ENCODE measurements around the gene MRPL48.
A peak's percentile ranks its signal among the peaks of the same experiment; 100 is the strongest.
"Not testable (repeated sequence)": the region's sequence is repeated elsewhere in the genome, so short reads cannot be mapped to it uniquely, and the experiment has no call there.

MRPL48 gene

DNA sequence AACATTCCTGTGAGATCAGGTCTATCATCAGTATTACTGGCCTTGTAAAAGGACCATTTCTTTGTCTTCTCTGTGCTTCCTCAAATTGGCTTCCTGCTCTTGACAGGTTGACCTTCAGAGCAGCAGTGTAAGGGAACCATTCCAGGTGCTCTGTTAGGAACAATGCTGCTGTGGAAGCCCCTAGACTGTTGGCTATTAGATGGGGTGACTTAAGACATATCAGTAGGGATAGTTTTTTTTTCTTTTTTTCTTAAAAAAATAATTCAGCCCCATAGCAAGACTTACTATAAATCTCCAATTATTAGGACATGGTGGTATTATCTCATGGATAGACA lies 51.4 kb downstream of the MRPL48 start:
- DNase-seq (ENCODE audit: low spot score), result no peak

GRCh38 chr11:73851046-73851764 lies 63.5 kb downstream of the MRPL48 start:
- DNase-seq (ENCODE audit: low spot score), result no peak

- no peak for DNase-seq (ENCODE audit: low spot score)
Measured at GRCh38 chr11:73852049-73852448, 64.4 kb downstream of the MRPL48 start.

GRCh38 chr11:73854680-73855079 lies 67.0 kb downstream of the MRPL48 start:
- peak; percentile 20 for DNase-seq (ENCODE audit: low spot score)

DNA sequence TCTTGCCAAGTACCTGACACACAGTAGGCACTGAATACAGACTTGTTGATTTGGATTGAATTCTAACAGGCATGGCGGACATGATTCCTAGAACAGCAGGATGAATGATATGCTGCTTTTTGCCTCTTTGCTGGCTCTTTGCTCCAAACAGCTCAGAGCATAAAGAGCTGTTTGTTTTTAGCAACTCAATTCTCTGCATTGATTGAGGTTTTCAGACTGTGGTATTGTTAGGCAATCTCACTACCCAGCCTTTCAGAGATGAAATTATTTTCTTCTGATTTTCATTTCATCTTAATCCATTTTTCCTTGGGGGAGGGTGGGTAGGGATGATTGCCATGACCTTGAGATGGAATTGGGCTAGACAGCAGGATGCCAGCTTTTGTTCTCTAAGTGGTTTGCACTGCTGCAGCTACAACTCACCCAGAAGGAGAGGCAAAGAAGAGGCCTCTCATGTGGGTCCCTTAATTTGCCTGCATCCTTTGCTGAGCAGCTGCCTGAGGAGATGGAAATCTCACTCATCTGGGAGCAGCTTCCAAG lies 68.4 kb downstream of the MRPL48 start:
- DNase-seq (ENCODE audit: low spot score), result no peak

- DNase-seq (ENCODE audit: low spot score), result no peak
Measured at GRCh38 chr11:73859671-73860070, 72.0 kb downstream of the MRPL48 start.

DNA sequence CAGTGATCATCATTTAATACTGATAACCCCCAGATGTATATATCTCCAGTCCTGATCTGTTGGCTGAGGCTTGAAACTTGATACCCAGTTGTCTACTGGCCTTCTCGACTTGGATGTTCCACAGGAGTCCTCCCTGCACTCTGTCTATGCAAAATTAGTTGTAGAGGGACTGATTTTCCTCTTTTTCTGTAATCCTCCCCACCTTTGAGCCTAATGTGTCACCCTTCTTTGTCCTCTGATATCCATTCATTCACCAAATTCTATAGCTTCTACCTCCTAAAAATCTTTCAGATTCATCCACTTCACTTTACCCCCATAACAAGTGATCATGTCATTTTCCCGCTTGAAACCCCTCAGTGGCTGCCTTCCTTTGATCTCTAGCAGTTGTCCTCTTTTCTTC lies 72.5 kb downstream of the MRPL48 start:
- no peak for DNase-seq (ENCODE audit: low spot score)

DNA sequence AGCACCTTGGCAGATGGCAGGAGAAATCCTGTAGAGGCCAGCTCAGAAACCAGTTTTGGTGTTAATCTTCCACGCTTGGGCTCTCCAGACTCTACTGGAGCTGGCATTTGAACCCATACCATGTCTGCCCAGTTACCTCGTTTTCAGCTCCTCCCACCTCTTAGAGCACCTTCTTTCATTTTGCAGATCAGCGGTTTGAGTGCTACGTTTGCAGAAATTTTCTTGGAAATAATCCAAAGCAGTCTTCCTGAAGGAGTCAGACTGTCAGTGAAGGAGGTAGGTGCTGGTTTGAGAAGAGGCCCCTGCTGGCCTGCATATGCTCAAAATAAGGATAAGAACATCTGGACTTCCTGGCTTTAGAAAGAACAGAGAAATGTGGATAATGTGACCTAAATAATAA lies 75.3 kb downstream of the MRPL48 start:
- DNase-seq (ENCODE audit: low spot score), result no peak

GRCh38 chr11:73866095-73866579 lies 78.5 kb downstream of the MRPL48 start:
- DNase-seq (ENCODE audit: low spot score), result peak; percentile 16

DNA sequence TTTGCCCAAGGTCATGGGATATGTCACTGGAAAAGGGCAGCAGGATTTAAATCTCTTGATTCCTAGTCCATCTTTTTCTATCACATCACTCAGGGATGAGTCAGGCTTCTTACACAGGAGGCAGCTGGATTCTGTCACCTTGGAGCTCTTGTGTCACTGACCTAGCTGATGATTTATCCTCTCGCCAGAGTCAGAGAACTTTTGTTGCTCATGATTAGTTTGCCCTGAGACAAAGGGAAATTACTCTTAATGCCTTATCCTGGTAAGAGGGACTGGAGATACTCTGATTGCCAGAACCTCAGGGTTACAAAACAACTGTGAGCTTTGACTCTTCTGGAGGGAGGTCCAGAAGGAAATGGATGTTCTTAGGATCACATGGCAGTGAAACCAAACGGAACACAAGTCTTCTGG lies 78.9 kb downstream of the MRPL48 start:
- peak; percentile 71 for DNase-seq (ENCODE audit: low spot score)

GRCh38 chr11:73869332-73869949 lies 81.8 kb downstream of the MRPL48 start:
- DNase-seq (ENCODE audit: low spot score), result no peak

DNA sequence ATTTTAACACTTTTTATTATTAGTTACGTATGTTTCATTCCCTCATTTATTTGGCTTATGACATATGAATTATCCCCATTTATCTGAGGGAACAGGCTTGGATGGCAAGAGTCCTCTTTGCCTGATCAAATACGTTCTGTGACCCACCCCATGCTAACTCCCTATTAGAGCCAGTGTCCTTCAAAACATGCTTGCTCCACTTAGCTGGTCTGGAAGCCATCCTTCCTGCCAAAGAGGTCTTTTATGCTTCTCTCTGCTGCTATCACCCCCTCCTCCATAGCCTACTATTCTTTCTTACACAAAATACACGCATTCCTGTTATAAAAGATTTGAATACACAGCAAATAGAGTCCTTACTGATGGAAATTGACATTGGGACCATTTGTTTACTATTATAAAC lies 82.6 kb downstream of the MRPL48 start:
- DNase-seq (ENCODE audit: low spot score), result no peak

- DNase-seq (ENCODE audit: low spot score), result no peak
Measured at GRCh38 chr11:73872749-73873357, 85.2 kb downstream of the MRPL48 start.

- DNase-seq (ENCODE audit: low spot score), result no peak
Measured at GRCh38 chr11:73875380-73875779, 87.7 kb downstream of the MRPL48 start.

- no peak for DNase-seq (ENCODE audit: low spot score)
Measured at GRCh38 chr11:73875840-73876239, 88.2 kb downstream of the MRPL48 start.

DNA sequence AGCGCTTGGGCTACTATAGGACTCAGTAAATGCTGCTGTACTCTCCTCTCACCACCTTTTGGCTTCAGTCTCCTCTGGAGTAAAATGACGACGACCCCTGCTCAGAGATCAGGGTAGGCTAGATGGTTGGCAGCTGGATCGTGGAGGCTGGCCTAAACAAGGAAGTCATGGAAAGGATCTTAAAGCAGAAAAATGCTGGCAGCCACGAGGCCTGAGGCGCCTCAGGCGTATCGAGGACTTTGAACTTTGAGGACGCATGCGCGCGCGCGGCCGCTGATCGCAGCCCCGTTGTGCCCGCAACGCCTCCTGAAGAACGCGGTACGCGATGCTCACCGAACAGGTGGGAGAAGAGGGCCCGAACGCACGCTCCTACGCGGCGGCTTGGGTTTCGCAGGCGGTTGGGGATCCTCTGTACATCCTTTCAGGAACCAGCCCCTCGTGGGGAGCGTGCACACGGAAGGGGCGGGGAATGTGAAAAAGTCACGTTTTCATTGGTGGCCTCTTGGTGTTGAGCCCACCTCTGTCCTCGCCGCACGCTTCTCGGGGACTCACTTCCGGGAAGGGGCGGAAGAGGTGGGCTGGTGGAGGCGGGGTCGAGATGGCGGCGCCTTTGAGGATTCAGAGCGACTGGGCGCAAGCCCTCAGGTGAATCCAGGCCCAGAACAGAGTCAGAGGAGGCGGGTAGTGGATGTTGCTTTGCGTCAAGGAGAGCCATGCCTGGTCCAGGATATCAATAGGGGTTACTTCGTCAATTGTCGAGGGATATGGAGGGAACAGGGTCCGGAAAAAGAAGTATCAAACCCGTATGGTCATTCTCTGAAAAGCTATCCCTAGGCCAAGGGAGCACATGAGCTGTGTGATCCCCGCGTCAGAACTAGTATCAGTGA lies 89.0 kb downstream of the MRPL48 start, which contains the start of the genes COA4 and PAAF1:
Gene COA4 (minus strand): TSS at position 423 of the 887 bp plus-strand sequence. CDS start 3,468 bp downstream, outside the sequence.
Gene PAAF1 (plus strand): TSS at position 576 of the 887 bp plus-strand sequence. CDS start 23 bp downstream, at position 599.
- DNase-seq (ENCODE audit: low spot score), result peak; percentile 97

DNA sequence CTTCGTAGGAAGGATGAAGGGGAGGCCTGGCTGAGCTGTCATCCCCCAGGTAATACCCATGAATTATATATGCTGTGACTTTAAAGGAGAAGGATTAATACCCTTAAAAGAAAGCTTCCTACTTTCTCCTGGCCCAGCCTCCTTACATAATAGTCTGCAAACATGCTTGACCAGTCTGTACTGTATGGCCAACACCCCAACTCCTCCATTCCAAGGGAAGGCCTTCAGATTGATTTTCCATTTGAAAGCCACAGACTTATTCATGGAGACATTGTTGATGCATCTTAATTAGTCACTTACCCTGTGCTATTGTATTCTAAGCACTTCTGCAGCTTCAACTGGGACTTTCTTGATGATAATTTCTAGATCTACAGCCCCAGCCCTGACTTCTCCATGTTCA lies 91.1 kb downstream of the MRPL48 start:
- DNase-seq (ENCODE audit: low spot score), result no peak

GRCh38 chr11:73880449-73880848 lies 92.8 kb downstream of the MRPL48 start:
- not testable (repeated sequence) for DNase-seq (ENCODE audit: low spot score)

GRCh38 chr11:73883856-73884255 lies 96.2 kb downstream of the MRPL48 start:
- no peak for DNase-seq (ENCODE audit: low spot score)

DNA sequence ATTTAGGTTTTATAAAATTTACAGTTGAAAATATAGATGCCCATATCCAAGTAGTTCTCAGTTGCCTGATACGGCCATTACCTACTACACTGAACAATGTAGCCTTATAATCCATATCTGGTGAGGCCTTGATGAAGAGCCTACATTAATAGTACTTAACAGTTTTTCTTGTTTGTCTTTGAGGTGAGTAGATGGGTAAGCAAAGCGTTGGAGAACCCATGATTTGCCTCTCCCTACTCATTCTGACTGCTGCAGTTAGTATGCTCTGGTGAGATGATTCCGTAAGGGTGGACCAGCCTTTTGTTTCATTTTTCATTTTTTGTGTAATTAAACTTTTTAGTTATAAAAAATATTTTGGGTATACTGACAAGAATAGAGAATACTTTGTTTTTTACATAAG lies 100.6 kb downstream of the MRPL48 start:
- no peak for DNase-seq (ENCODE audit: low spot score)

GRCh38 chr11:73889019-73889418 lies 101.3 kb downstream of the MRPL48 start:
- no peak for DNase-seq (ENCODE audit: low spot score)

- no peak for DNase-seq (ENCODE audit: low spot score)
Measured at GRCh38 chr11:73889536-73889935, 101.9 kb downstream of the MRPL48 start.
